HG03342 (cell line): ENCODE data around the gene GLYAT.
"Not testable (repeated sequence)": the region's sequence is repeated elsewhere in the genome, so short reads cannot be mapped to it uniquely, and the experiment has no call there.

ENCODE experiments used
- ATAC-seq: cut with Tn5 transposase; IDR thresholded peaks from one replicate; pipeline ENCODE4 v1.9.1; 2021; ENCODE audit warnings: mild to moderate bottlenecking, moderate library complexity; ENCODE audit not compliant: unreplicated experiment

Gene GLYAT

GRCh38 chr11:58744988-58745704, 13.4 kb upstream of the GLYAT start:
- no peak for ATAC-seq

- no peak for ATAC-seq
Measured at GRCh38 chr11:58742981-58743880, 11.5 kb upstream of the GLYAT start.

- no peak for ATAC-seq
Measured at GRCh38 chr11:58742140-58742539, 10.4 kb upstream of the GLYAT start.

GRCh38 chr11:58741127-58741526, 9.4 kb upstream of the GLYAT start:
- no peak for ATAC-seq

DNA sequence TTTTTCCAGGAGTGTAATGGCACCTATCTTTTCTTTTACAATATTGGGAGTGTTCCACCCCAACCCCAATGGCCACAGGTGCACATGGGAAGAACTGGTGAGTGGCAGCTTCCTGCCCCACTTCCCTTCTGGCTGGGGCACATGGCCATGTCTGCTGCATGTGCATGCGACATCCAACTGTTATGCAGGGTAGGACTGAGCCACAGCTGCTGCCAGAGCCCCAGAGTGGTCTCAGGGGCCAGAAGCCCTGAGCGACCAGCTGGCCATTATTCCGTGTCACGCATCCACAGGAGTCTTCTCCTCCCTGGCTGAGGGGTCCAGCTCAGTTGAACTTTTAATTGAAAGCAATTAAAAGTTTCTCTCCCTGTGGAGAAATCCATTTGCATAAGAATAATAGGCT, 8.7 kb upstream of the GLYAT start:
- ATAC-seq, result no peak

- no peak for ATAC-seq
Measured at GRCh38 chr11:58739725-58740430, 8.1 kb upstream of the GLYAT start.

DNA sequence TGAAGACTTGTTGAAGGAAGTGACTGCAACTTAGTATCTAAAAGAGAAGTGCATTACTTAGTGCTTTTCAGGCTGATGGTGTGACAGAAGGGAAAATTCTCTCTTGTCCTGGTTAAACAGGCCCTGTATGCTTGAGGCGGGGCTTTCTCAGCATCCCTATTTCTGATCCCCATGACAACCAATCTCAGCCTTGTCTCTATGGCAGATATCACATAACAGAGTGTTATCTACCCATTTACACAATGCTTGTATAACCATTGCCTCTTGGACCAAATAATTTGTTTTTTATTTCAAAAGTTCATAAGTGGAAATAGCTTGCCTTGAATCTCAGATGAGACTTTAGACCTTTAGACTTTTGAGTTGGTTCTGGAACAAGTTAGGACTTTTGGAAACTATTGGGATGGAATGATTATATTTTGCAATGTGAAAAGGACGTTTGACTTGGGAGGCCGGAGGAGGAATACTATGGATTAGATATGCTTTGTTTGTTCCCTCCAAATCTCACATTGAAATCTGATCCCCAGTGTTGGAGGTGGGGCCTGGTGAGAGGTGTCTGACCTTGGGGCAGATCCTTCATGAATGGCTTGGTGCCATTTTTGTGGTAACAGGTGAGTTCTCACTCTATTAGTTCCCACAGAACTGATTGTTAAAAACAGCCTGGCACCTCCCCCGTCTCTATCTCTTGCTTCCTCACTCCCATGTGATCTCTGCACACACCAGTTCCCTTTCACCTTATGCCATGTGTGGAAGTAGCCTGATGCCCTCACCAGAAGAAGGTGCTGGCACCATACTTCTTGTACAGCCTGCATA, 3.1 kb upstream of the GLYAT start:
- no peak for ATAC-seq

DNA sequence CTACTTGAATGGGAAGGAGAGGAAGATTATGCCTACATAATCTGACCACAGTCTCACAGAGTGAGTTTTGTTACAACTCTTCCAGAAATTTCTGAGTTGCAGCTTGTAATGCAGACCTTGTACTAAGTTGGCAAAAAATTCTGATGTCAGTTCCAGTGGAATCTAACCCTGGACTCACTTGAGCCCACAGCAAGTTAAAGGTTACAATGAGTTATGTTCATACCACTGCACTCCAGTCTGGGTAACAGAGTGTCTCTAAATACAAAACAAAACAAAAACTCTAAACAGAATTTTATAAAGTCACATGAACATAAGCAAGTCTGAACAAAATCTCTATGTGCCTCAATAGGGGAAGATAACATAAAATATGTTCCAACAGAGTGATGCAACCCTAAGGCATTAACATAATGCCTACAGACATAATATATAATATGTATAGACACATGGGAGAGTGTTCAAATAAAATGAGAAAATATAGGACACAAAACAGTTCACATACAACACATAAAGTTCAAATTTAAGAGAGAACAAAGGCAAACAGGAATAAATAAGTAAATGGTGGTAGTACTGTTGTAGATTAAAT, 1.1 kb downstream of the GLYAT start:
- no peak for ATAC-seq

- no peak for ATAC-seq
Measured at GRCh38 chr11:58727415-58727797, 4.3 kb downstream of the GLYAT start.

- no peak for ATAC-seq
Measured at GRCh38 chr11:58726737-58727414, 4.9 kb downstream of the GLYAT start.

DNA sequence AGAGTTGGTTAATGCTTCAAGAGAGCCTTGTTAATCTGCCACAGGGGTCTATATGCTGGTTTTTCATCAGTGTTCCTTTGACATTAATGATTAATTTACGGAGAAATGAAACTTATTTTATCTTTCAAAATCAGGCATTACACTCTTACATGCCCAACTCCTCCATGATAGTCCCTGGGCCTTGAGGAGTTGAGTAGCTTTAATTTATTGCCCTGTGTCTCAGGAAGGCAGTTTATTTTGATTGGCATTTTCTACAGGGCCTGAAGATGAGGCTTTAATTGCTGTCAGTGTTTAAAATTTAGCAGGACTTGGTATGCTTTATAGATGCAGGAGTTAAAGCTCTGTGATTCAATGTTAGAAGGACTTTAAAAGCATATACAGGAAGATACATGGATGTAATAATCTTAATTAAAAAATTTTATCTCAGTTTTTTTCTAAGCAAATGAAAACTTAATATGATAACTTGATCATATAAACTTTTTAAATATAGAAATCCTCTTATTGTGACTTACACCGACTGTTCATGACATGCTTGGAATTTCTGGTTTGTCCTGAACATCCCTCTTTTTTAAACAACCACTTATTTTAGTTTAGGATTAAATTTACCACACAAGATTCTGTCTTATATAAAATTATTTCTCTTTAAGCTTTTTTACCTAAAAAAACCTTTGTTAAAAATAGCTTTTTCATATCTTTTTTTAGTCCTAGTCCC, 12.2 kb downstream of the GLYAT start:
- no peak for ATAC-seq

- no peak for ATAC-seq
Measured at GRCh38 chr11:58712531-58712930, 19.2 kb downstream of the GLYAT start.

- ATAC-seq, result no peak
Measured at GRCh38 chr11:58711832-58712231, 19.9 kb downstream of the GLYAT start.

GRCh38 chr11:58707767-58708166, 24.0 kb downstream of the GLYAT start:
- no peak for ATAC-seq

DNA sequence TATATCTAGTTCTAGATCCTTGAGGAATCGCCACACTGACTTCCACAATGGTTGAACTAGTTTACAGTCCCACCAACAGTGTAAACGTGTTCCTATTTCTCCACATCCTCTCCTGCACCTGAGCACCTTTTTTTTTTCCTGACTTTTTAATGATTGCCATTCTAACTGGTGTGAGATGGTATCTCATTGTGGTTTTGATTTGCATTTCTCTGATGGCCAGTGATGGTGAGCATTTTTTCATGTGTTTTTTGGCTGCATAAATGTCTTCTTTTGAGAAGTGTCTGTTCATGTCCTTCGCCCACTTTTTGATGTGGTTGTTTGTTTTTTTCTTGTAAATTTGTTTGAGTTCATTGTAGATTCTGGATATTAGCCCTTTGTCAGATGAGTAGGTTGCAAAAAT, 34.9 kb downstream of the GLYAT start:
- not testable (repeated sequence) for ATAC-seq

DNA sequence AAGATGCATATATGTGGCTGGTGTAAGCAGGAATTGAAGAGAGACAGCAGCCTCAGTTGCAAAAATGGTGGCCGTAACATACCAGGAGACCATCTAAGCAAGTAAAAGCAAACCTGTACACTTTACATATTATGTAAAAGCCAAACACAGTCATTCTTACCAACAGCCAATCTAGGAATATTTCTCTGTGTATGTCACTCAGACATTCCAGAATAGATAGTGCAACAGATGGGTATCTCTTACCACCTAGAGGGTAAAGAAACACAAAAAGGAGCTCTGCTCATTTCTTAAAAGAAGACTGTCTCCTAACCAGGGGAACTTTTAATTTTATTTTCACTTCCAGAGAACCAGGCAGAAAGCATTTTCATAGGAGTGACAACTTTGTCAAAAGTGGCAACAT, 38.7 kb downstream of the GLYAT start:
- ATAC-seq, result no peak

DNA sequence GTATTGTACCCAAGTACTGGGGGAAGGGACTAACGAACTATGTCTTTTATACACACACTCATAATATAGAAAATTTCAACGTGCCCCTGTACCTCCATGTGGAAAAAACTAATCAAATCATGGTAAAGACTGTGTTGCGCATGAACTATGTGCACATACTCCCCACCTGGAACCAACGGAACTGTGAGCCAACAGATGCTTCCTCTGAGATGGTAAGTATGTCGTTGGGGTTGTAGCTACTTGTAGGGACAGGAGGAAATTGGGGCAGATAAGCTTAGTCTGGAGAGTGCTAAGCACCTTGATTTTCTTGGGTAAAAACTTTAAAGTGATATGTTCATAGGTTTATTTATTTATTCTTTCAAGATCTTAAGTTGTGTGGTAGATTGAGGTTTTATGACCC, 40.1 kb downstream of the GLYAT start:
- no peak for ATAC-seq

DNA sequence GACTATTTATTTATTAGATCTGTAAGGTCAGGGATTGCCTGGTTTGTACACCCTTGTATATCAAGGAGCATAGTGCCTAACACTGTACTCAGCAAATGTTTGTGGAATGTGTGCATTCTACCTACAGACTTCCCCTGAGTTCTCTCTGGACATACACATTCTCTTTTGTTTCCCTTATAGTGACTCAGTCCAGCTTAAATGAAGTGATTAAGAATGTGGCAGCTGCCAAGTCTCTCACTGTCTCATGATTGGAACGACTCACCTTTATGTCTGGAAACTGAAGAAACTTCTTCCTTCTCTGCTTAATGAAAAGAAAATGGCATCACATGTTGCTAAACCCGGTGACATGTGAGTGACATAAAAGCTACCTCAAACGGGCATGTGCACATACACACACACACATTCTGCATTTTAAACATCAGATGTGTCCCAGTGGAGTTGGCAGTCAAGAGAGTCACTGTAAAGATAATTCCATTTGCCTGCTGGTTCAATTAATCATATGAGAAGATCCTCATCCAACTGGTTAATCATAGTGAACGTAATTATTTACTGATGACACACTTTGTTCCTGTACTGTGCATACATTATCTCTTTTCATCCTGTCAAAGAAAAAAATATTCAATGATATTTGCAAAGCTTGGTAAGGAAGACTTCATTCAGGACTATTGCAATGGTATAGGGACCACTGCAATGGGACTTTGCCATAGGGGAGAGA, 42.8 kb downstream of the GLYAT start:
- ATAC-seq, result no peak
